ENCODE data around the gene NGFR. TPM values are rescaled to one million over a fixed set of nuclear protein-coding genes. Genes with fewer than 3 reads are reported as not detected.

NGFR gene
- total RNA-seq, 1 donor from 2014 or later: 3.6 TPM

GRCh38 chr17:49530118-49530517 lies 35.0 kb downstream of the NGFR start:
- H3K9me3 Mint-ChIP-seq (ENCODE audit: unreplicated experiment): no peaks in the 10 kb centered on the region
- no peaks in the 10 kb centered on the region for H3K36me3 Mint-ChIP-seq (ENCODE audit: unreplicated experiment)
- H3K27me3 Mint-ChIP-seq (ENCODE audit: unreplicated experiment): peaks cover 50% of the 10 kb centered on the region
- H3K4me3 Mint-ChIP-seq (ENCODE audit: unreplicated experiment): no peak overlapping the region
- DNase-seq (ENCODE audit: extremely low spot score, unreplicated experiment): no peak
- no peak overlapping the region for H3K27ac Mint-ChIP-seq (ENCODE audit: unreplicated experiment)
- TF ChIP-seq CTCF (IDR thresholded peaks at IDR 0.05): no peak
- H3K4me1 Mint-ChIP-seq (ENCODE audit: unreplicated experiment): no peaks in the 10 kb centered on the region

GRCh38 chr17:49543860-49544259 lies 48.8 kb downstream of the NGFR start:
- TF ChIP-seq CTCF (IDR thresholded peaks at IDR 0.05): no peak
- H3K27me3 Mint-ChIP-seq (ENCODE audit: unreplicated experiment): peaks cover 35% of the 10 kb centered on the region
- peaks cover 12% of the 10 kb centered on the region for H3K4me1 Mint-ChIP-seq (ENCODE audit: unreplicated experiment)
- no peak overlapping the region for H3K4me3 Mint-ChIP-seq (ENCODE audit: unreplicated experiment)
- H3K27ac Mint-ChIP-seq (ENCODE audit: unreplicated experiment): no peak overlapping the region
- H3K36me3 Mint-ChIP-seq (ENCODE audit: unreplicated experiment): no peaks in the 10 kb centered on the region
- DNase-seq (ENCODE audit: extremely low spot score, unreplicated experiment): no peak
- H3K9me3 Mint-ChIP-seq (ENCODE audit: unreplicated experiment): peaks cover 8% of the 10 kb centered on the region

GRCh38 chr17:49545007-49545660 lies 50.0 kb downstream of the NGFR start:
- no peak overlapping the region for H3K27ac Mint-ChIP-seq (ENCODE audit: unreplicated experiment)
- H3K36me3 Mint-ChIP-seq (ENCODE audit: unreplicated experiment): no peaks in the 10 kb centered on the region
- no peak overlapping the region for H3K4me3 Mint-ChIP-seq (ENCODE audit: unreplicated experiment)
- peaks cover 32% of the 10 kb centered on the region for H3K27me3 Mint-ChIP-seq (ENCODE audit: unreplicated experiment)
- peaks cover 7% of the 10 kb centered on the region for H3K9me3 Mint-ChIP-seq (ENCODE audit: unreplicated experiment)
- peaks cover 12% of the 10 kb centered on the region for H3K4me1 Mint-ChIP-seq (ENCODE audit: unreplicated experiment)
- DNase-seq (ENCODE audit: extremely low spot score, unreplicated experiment): no peak
- TF ChIP-seq CTCF (IDR thresholded peaks at IDR 0.05): no peak

- Mint-ChIP-seq H3K27ac (ENCODE audit: unreplicated experiment) (no peak overlapping the region), H3K4me3 (ENCODE audit: unreplicated experiment) (no peak overlapping the region), H3K36me3 (ENCODE audit: unreplicated experiment) (no peaks in the 10 kb centered on the region), H3K27me3 (ENCODE audit: unreplicated experiment) (peaks cover 26% of the 10 kb centered on the region), H3K9me3 (ENCODE audit: unreplicated experiment) (peaks cover 5% of the 10 kb centered on the region), H3K4me1 (ENCODE audit: unreplicated experiment) (peaks cover 12% of the 10 kb centered on the region)
- no peak for DNase-seq (ENCODE audit: extremely low spot score, unreplicated experiment)
- no peak for TF ChIP-seq CTCF (IDR thresholded peaks at IDR 0.05)
Observed at GRCh38 chr17:49545806-49546545, 50.9 kb downstream of the NGFR start.

All from osteocyte (in vitro differentiated cells).